Activated CD8-positive, alpha-beta memory T cell treated with anti-CD3 and anti-CD28 coated beads for 4 hours (primary cell): ENCODE measurements around the gene VWA3A.
A peak's percentile ranks its signal among the peaks of the same experiment; 100 is the strongest.
"Not testable (repeated sequence)": the region's sequence is repeated elsewhere in the genome, so short reads cannot be mapped to it uniquely, and the experiment has no call there.

Source experiments
- DNase-seq, 2 donors: peaks; one replicate each; pipeline ENCODE4 v3.0.0-alpha.2; 2020; ENCODE audit warnings: low read depth in 2 of 2

The VWA3A gene, protein sequence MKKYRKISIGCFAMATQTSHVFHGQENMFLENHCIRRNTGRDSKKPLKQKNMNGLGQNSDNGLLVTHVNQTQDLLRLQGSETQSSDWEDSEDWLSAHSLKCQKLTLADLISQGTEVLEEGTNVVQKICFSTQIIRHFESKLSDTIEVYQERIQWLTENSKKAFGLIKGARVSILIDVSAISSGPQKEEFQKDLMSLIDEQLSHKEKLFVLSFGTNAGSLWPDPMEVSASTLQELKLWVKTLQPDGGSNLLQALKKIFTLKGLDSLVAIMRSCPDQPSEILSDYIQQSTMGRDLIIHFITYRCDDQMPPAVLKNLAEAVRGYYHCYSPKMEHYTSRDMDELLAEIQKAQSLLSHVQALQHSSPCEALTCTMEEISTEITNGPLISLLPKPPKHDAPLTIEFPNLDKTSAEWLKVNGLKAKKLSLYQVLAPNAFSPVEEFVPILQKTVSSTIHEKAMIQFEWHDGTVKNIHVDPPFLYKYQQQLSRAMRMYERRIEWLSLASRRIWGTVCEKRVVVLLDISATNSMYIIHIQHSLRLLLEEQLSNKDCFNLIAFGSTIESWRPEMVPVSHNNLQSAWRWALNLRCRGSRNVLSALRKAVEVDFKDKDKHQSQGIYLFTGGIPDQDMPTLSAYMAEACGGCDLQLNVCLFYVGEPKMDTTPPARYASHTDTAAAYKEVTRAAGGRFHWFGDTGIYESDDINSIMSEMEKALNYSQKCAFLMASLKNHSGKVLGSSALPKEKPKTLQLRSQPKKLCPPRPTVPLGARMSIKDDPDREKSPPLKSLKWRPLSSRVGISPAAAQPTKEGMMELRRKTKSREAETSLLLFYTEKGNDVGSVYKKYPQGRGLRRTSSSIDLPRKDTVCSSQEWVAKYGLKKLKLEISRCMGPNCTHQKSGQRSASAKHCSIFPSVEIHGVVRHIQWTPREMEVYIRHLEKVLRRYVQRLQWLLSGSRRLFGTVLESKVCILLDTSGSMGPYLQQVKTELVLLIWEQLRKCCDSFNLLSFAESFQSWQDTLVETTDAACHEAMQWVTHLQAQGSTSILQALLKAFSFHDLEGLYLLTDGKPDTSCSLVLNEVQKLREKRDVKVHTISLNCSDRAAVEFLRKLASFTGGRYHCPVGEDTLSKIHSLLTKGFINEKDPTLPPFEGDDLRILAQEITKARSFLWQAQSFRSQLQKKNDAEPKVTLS

DNA sequence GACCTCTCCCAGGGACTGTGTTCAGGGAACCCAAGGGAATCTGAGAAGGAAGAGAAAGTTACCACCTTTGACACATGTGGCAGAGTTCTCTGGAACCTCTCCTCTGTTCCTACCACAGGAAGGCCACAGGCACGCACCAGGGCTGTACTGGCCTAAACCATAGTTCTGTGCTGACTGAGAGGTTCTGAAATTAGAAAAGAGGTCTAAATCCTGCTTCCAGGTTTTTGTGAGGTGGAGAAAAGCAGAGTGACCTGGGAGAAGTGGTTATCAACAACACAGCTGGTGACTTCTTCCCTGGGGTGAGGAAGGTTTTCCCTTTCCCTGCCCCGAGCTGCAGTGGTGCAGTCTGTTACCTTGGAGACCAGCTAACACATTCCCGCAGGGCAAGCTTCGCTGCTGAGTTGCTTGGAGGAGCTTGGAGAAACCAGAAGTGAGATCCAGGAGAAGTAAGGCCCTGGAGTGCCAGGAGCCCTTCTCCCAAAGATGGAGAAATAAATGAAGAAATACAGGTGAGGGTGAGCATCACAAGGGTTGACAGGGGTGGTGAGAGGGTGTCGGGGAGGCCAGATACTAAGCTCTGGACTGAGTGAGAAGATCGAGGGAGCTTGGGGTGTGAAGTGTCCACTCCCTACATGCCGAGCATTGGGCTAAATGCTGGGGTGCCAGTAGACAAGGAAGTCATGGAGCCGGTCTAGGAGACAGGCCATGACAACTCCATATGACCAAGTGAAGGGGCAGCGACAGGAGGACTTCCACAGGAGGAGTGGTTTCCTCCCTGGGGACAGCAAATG lies at the start of gene VWA3A:
Gene VWA3A (plus strand): TSS at position 399 of the 791 bp plus-strand sequence. CDS start 97 bp downstream, at position 496.
- no peak for DNase-seq

DNA sequence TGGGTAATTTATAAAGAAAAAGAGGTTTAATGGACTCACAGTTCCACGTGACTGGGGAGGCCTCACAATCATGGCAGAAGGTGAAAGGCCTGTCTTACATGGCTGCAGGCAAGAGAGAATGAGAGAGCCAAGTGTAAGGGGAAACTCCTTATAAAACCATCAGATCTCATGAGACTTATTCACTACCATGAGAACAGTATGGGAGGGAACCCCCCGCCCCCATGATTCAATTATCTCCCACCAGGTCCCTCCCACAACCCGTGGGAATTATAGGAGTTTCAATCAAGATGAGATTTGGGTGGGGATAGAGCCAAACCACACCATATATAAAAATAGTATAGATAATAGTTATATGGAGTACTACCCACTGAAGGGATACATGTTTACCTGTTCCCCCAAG lies 48.5 kb upstream of the VWA3A start:
- DNase-seq = not testable (repeated sequence)

DNA sequence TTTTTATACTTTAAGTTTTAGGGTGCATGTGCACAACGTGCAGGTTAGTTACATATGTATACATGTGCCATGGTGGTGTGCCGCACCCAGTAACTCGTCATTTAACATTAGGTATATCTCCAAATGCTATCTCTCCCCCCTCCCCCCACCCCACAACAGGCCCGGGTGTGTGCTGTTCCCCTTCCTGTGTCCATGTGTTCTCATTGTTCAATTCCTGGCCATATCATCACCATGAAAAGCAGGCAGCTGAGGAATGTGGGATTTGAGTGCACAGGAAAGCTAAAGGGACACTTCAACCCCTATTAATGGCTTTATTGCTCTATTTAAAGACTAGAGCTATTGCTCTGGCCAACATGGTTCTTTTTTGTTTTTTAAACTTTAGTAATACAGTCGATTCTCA lies 46.5 kb upstream of the VWA3A start:
- DNase-seq = not testable (repeated sequence)

DNA sequence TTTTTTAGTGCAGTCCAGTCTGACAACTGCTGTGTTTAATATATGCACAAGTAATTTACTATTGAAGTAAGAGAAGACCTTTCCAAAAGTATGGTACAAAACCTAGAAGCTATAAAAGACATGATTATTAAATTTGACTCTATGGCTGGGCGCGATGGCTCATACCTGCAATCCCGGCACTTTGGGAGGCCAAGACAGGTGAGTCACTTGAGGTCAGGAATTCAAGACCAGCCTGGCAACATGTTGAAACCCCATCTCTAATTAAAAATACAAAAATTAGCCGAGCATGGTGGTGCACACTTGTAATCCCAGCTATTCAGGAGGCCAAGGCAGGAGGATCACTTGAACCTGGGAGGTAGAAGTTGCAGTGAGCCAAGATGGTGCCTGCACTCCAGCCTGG lies 41.4 kb upstream of the VWA3A start:
- DNase-seq = no peak

DNA sequence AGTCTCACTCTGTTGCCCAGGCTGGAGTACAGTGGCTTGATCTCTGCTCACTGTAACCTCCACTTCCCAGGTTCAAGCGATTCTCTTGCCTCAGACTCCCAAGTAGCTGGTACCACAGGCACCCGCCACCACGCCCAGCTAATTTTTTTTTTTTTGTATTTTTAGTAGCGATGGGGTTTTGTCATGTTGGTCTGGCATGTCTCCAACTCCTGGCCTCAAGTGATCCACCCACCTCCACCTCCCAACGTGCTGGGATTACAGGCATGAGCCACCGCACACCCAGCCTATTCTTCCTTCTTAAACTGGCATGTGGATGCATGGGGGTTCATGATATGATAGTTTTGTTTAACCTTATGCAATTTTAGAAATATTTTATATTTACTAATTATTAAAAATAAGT lies 39.4 kb upstream of the VWA3A start:
- no peak for DNase-seq

DNA sequence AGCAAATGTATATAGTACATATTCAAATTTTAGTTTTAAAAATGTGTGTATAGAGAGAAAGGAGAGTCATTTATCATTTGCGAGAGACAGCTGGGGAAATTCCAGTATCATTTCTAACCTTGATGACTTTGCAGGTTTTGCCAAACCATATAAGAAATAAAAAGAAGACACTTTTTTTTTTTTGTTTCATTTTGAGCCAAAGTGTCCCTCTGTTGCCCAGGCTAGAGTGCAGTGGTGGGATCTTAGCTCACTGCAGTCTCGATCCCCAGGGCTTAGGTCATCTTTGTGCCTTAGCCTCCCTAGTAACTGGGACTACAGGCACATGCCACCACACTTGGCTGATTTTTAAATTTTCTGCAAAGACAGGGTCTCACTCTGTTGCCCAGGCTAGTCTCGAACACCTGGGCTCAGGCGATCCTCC lies 38.4 kb upstream of the VWA3A start:
- no peak for DNase-seq

DNA sequence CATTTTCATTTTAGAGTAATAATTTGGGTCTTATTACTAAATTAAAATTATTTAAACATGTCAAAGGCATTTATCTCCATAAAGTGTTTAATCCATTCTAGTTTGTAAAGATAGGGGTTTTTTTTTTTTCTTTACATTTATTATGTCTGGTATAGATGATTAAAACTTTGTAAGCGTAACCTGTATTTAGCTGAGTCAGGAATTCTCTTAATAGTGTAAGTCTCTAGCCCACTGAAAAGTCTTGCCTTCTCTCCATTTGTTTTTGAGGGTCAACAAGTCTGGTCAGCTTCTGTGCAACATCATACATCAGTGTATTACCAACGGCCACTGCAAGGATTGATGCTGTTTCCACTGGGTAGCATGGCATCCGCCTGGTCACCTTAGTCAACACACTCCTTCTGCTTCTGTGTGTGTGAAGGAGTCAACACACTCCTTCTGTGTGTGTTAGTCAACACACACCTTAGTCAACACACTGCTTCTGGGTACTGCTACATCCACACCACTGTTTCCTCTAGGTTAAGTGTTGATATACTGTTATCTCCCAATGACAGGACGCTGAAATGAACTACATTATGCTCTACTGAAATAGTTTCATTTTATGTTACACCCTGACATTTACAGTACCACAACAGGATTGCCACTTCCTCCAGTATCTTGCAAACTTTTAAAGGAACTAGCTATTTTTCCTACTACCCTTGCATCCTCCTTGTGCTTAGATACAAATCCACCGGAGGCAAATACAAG lies 37.3 kb upstream of the VWA3A start:
- DNase-seq = no peak

DNA sequence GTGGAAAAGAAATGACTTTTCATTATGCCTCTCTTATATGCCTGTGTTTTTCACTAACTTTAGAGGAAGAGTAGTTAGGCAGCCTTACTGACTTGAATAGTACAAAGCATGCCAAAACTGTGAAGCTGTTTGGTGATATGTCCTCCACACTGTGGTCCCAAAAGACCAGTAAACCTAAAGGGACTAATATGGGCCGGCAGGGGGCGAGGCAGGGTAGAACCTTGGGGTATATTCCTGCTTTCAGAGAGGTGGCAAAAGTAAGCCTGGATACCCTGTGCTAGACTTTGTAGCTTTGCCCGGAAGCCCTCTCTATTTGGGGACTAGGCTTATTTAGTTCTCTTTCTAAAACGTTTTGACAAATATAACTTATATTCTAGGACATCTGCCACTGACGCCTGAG lies 36.5 kb upstream of the VWA3A start:
- DNase-seq = no peak

DNA sequence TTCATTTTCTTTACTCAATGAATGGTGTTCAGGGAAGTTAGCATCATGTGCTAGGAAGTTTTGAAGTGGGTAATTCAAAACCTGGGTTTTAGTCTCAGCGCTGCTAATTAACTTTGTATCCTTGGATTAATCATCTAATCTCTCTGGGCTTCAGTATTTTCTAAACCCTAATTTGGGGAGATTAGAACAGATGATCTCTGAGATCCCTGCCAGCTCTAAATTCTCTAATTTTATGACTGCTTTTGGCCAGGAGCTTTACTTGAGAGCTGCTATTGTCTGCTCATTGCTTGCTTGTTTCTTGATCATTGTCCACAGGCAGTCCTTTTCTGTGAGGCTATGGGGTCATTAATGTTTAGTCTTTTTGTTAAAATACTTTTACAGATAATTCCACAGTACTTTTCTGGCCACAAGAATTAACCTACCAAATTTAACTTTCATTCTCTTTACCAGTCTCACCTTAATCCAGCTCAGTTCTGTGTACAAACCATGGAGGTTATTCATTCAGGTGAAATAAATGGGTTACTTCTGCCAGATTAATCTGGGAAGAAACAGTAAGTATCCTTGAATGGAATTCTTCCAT lies 28.4 kb upstream of the VWA3A start:
- DNase-seq = no peak

DNA sequence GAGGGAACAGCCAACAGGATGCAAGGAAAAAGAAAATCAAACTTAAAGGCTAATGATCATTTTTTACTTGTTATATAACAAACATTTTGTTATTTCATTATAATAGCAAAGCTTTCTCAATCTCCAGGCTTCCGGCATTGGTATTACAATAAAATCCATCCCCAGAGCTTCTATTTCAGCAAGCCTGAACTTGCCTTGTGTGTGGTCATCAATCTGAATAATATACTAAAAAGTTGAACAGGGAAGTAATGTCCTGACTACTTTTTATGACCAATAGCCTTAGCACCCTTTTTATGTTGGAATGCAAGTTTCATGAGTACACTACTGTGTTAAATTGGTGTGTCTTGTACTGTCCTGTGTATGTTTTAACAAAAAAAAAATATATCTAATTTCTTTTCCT lies 27.1 kb upstream of the VWA3A start:
- no peak for DNase-seq

DNA sequence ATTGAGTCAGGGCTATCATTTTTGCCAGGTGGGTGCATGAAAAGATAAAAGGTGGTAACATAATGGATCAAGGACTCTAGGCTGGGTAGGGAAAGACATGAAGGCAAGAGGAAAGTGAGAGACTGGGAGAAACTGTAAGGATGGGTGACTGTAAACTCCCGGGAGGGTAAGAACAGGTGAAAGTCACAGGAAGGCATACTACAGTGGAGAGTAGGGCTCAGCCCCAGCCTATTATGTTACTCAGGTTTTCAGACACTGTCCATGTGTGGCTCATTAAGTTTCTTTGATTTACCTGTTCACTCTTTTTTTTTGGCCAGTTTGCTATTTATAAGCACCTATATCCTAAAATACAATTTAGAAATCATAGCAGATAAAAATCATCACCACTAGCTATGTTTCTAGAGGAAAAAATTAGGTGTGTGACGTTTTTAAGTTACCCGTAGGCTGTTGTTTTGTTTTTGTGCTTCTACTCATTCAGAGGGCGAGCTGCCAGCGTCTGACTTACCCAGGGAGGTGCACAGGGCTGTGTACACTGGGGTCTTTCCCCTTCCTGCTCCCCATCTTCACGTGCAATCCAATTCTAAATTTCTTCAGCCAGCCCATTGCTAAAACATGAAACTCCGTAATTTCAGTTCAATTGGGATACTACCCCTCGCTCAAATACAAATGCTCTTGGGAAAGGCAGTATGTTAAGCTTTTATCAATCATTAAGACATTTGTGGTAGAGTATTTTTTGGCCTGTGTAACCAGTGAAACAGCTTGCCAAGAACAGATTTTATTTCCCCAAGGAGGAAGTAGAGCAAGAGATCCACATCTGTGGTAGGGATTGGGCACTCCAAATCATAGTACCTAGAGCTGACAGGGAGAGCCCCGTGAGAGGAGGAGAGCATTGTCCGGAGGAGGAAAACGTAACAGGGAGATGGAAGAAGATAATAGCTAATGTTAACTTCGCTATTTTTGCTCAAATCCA lies 21.7 kb upstream of the VWA3A start:
- no peak for DNase-seq

DNA sequence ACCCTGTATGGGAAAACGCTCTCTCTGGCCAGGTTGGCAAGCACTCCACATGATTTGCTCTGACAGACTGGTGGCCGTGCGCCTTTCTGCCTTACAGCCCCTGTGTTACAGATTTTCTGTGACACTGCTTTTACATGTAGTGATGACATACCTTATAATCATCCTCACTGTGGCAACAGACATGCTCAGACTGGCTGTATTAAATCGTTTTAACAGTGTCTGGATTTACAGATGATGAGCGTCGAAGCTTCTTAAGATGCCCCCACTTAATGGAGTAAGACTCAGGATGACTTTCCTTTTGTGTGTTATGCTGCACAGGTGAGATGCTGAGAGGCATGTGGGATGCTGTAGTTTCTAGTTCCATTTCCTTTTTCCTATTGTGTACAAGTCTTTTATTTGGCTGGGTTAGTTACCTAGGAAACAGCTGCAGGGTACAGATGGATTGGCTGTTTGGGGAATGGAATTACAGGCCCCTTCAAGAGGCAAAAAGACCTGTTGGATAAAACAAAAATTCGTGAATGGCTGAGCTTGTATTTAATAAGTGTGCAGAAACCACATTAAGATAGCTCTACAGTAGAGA lies 20.9 kb upstream of the VWA3A start:
- DNase-seq = no peak

DNA sequence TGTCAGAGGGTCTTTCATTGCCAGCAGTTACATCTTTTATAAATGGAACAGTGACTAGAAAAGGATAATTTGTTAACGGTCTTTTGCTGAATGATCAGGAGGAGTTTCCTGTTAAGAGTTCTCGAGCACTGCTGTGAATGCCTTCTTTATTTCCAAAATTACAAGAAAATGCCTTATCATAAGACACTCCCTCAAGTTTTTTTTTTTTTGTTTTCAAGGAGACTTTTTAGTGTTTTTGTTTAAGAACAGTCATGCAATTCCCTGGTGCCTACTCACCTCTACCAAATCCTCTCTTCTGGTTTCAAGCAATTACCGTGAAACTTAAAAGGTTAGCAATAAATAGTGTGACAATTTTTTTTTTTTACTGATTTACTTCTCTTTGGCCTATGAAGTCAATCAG lies 19.0 kb upstream of the VWA3A start:
- no peak for DNase-seq

DNA sequence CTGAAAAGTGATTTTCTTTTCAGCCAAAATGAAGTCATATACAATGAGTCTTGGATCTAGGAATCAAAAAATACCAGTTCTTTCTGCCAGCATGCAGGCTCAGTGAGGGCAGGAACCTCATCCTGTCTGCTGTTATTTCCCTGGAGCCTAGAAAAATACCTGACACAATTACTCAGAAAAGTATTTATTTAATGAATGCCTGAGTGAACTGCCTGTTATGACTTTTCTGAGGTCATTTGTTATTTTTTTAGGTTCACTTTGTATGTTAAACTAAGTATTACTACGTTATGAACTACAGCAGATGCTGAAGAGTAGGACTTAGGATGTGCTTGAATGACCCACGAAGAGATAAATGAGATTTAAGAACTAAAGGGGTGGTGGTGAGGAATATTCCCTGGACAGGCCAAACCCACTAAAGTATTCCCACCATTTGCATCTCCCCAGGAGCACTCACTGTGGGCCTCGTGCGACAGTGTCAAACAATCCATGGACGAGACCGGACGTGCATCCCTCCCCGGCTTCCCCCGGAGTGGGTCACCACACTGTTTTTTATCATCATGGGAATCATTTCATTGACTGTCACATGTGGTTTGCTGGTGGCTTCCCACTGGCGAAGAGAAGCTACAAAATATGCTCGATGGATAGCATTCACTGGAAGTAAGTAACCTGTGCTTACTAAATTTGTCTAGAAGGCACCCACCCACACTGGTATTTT lies 17.1 kb upstream of the VWA3A start:
- DNase-seq = no peak

DNA sequence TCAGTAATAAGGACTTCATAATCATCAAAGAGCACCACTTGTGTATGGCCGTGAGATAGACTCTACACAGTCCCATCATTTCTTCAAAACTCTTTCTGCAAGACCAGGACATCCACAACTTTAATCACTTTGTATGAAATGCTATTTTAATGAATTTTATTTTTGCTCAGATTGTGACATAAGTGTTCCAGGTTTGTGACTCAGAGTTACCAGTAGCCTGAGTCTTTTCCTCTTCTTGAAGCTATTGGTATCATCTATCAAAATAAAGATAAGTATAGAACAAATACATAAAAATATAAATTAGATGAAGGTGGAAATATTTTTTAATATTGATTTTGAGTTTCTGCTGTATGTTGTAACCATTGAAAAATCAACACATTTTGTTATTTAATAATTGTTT lies 16.6 kb upstream of the VWA3A start:
- DNase-seq = no peak

DNA sequence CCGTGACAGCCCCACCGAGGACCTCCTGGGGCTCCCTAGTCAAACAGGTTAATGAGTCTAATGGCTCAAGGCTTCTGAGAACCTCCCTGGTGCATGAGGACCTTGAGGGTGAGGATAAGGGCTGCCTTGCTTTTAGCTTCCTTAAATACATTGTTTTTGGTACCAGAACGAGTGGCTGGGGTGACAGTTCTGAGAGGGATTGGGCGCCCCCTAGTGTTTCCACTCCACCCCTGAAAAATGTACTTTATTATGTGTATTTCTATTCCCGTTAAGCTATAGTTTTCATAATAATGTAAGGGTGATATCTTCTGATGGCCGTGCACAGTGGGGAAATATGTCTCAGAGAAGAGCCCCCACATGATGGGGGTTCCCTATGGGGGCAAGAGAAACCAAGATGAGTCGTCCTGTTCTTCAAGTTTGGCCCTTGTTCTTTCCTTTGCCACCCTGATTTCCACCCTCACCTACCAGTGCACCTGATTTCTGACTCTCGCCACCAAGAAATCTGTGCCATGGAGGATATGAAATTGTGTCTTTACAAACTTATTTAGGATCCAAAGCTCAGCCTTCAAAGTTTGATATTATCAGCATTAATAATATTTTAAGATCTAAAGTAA lies 14.5 kb upstream of the VWA3A start:
- peak; percentile 41 to 42 for DNase-seq

DNA sequence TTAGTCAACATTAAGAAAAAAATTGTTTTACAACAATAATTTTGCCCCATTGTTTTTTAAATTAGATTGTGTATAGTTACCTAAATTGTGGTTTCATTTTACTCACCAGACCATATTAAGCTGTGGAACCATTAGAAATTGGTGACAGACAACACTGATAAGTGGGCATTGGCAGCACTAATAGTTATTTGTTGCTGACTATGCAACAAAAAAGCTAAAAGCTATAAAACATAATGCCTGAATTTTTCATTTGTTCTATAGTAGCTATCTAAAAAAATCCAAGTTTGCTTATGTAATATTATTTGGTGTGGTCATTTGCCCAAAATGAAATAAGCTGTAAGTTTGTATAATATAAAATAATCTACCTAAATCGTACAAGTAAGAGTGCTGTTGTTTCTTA lies 13.7 kb upstream of the VWA3A start:
- DNase-seq = no peak

DNA sequence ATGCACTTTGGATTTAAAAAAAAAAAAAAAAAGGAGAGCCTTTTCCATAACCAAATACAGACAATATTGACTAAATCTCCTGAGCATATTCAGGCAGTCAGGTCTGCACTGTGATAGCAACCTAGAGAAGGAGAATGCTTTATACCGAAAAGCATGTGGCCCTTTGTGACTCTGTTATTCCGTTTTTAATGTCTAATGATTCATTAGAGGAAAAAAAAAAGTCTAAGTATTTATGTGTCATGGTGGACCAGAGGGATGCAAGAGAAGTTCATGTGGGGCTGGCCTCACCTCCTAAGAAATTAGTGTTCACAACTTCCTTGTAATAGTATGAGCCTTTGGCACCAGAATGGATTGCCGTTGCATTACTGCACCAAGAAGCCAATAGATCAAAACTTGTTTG lies 11.3 kb upstream of the VWA3A start:
- no peak for DNase-seq
